ENCODE measurements around the gene PHAF1.

Gene PHAF1

GRCh38 chr16:67177743-67178699 lies 68.3 kb downstream of the PHAF1 start:
- peak in 32 of 56 donors; percentile 27 to 83 (median 46) for DNase-seq

GRCh38 chr16:67179421-67180080 lies 69.8 kb downstream of the PHAF1 start:
- DNase-seq: no peak

DNA sequence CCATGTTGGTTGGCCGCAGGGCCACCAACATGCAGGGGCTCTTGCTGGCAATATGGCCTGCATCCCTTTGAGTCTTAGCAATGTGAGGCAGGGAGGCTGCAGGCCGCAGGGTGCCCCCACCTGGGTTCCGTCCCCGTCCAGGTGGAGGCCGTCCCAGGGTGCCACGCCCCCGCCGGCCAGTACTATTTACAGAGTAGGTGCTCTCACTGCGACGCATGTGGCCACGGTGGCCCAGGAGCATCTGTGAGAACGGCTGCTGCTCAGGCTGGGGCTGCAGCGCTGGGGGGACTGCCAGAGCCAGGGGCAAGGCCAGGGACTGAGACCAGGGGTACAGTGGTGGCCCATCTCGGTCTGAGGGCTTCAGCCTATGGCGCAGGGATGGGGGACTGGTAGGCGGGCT lies 70.4 kb downstream of the PHAF1 start:
- no peak for DNase-seq

DNA sequence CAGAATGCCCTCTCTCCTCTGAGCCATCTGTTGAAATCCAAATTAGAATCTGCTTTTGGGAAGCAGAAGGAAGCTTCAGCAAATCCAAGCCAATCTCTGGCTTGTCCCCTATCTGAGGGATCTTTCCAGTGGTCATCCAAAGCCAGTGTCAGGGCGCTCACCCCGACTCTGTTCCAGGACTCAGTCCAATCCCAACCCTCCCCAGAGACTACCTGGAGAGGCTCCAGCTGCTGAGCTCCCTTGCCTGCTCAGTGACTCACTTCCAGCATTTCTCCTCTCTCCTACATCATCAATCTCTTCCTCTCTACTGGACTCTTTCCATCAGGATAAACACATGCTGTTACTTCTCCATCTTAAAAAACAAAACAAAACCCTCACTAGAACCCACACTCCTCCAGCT lies 71.6 kb downstream of the PHAF1 start:
- no peak for DNase-seq

DNA sequence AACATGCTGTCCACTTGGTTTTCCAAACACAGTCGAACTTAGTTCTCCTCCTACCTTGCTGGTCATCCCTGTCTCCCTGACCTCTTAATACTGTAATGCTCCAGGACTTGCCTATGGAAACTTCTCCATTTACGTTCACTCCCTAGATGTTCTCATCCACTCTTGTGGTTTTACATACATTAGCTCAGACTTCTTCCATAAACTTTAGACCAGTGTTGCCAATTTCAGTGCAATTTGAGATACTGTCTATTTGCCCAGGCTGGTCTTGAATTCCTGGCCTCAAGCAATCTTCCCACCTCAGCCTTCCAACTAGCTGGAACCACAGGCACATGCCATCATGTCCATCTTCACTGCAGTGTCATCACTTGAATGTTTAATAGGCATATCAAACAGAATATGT lies 72.5 kb downstream of the PHAF1 start:
- no peak for DNase-seq

GRCh38 chr16:67183284-67183626 lies 73.5 kb downstream of the PHAF1 start:
- DNase-seq: no peak

- DNase-seq: peak; percentile 79 to 97 (median 93)
Observed at GRCh38 chr16:67183627-67184452, 74.1 kb downstream of the PHAF1 start, which contains the start of gene MATCAP1. TSS of gene MATCAP1 (minus strand) at chr16:67183963. CDS start at chr16:67180610, 3,353 bp downstream.

DNA sequence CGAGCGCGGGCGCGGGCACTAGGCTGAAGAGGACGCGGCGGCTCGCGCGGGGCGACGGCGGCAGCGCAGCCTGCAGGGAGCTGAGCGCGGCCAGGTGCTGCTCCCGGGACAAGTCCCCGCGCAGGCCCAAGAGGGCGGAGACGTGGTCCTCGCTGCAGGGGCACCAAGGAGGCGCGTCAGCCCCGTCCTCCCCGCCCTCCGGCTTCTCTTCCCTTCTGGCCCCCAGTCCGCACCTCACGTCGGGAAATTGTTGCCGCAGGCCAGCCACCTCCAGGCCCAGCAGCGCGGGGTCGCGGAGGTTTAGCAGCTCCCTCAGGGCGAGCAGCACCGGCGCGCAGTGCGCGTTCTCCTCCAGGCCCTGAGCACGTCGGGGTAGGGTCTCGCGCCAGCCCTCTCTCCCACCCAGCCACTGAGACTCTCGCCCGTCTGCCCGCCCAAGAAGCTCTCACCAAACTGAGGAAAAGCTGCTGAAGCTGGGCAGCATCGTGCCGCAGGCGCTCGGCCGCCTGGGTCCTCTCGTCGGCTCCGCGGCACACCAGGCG lies 74.8 kb downstream of the PHAF1 start:
- DNase-seq: peak in 1 of 56 donors; percentile 75

DNA sequence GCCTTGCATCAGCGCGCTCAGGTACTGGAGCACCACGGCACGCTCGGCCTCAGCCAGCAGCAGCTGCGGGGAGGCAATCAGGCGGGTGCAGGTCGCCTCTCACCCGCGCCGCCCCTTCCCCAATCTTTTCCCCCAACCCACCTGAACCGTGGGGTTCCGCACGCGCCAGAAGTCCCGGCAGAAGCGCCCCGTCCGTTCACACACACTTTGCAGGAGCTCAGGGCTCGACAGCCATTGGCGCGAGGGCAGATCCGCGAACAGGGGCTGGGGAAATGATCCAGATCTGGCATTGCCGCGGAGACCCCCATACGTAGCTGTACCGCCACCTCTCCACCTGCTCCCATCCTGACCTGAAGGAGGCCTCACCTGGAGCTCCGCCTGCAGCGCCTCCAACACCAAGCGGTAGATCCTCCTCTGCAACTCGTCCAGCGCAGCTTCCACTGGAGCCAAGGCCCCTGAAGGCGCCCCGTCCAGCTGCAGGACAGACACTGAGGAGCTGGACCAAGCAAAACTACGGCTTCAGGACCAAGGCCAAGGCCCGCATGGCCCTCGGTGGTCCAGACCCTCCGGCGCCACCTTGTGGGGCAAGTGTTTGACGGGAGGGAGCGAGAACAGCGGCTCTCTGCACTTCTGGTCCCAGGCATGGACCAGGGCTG lies 75.4 kb downstream of the PHAF1 start:
- peak in 52 of 56 donors; percentile 14 to 91 (median 64) for DNase-seq

DNA sequence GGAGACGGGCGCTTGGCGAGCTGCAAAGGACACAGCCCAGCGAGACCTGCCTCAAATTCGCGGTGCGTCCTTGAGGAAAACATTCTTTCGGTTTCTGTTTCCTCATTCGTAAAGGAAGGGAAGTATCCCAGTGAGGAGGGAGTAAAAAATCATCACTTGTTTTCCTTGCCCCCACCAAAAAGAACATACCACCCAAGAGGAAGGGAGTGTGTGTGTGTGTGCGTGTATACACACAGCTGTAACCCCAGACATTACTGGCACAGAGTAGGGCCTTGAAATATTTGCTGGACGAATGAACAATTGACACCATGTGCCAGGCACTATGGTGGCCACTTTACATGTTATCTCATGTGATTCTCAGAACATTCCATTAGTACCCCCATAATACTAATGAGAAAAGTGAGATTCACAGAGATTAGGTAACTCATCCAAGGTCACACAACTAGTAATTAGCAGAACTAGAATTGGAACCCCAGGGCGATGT lies 76.0 kb downstream of the PHAF1 start:
- DNase-seq: no peak

DNA sequence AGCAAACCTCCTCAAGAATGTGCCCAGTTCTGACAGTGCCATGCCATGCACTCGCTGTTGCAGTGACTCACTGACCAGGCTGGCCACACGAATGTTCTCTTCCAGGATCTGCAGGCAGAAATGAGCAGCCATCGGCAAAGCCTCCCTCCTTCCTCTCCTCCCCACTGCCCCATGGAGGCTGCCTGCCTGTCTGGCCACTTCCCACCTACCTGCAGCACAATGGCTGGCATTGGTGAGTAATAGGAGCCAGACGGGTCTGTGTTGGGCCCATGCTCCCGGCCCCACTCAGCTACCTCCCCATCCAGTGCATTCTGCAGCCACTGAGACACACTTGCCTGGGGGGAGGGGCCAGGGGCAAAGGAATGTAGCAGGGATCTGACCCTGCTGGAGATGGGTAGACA lies 76.8 kb downstream of the PHAF1 start:
- no peak for DNase-seq

DNA sequence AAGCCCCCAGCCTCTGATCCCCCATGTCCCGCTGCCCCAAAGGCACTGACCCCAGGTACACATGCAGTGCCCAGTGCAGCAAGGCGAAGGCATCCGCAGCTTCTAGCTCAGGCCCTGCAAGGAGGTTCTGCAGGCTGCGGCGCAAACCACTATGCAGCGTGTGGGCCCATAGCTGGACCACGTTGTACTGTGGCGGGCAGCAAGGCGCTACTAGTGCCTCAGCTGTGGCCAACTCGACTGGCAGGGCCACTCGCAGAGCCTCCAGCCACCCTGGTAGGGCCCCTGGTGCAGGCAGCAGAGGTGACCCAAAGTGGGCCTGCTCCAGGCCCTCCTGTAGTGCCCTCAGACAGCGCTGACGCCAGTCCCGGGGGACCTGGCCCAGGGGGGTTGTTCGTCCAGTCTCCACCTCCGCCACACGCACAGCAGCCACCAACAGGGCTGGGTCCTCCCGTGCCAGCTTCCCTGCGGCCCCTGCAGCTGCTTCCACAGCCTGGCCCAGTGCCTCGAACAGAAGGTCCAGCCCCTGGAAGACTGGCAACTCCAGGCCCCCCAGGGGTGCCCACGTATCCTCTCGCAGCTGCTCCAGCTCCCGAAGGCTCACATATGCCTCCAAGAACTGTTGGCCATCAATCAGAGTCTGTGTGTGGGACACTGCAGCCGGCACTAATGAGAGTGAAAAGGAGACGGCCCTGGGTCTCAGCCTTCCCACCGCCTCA lies 77.6 kb downstream of the PHAF1 start:
- no peak for DNase-seq

DNA sequence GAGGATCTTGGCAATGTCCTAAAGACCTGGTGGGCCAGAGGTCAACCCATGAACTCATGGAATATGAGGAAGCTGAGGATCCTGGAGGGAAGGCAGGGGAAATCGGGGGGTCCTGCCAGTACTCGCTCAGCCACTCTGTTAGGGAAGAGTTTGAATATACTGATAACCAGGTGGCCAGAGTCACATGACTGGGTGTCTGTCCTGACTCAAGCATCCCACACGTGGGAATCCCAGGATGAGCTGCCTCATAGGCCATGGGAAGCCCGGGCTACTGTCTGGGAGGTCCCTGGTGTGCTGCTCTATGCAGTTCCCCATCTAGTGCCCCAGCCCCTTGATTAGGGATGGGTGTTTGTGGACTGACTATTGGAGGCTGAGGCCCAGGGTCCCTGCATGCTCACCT lies 78.6 kb downstream of the PHAF1 start:
- DNase-seq: no peak

- no peak for DNase-seq
Observed at GRCh38 chr16:67188798-67189197, 79.1 kb downstream of the PHAF1 start.

GRCh38 chr16:67190041-67190440 lies 80.3 kb downstream of the PHAF1 start, which contains the start of gene EXOC3L1:
TSS of gene EXOC3L1 (minus strand) at chr16:67190136. CDS start at chr16:67189676, 460 bp downstream.
- DNase-seq: no peak

DNA sequence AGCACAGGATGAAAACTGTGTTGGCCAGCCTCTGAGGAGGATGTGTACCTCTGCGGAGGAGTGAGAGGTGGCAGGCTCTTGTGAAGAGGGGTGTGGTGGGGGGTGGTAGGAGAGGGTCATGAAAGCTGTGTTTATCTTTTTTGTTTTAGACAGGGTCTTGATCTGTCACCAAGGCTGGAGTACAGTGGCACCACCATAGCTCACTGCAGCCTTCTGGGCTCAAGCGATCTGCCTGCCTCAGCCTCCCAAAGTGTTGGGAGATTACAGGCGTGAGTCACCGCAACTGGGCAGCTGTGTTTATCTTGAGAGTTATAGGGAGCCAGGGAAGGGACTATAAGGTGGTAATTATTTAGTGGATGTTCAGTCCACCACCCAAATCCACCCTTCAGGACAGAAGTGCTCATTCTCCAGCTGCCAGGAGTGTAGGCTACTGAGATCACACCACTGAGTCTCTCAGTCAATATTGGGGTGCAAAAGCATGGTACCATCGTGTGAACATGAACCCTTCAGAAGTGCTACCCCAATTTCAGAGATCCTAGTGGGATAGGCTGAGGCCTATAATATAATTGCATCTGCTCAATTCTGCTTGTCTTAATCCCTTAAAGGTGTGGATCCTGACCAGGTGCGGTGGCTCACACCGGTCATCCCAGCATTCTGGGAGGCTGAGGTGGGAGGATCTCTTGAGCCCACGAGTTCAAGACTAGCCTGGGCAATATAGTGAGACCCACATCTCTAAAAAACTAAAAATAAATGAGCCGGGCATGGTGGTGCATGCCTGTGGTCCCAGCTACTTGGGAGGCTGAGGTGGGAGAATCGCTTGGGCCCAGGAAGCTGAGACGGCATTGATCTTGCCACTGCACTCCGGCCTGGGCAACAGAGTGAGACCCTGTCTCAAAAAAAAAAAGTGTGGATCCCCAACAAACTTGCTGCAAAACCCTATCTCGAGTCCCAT lies 81.0 kb downstream of the PHAF1 start:
- DNase-seq: no peak

GRCh38 chr16:67191411-67191994 lies 81.8 kb downstream of the PHAF1 start:
- DNase-seq: no peak

- peak; percentile 51 to 94 (median 87) for DNase-seq
Observed at GRCh38 chr16:67191995-67192681, 82.4 kb downstream of the PHAF1 start, which contains the start of gene E2F4. TSS of gene E2F4 (plus strand) at chr16:67192155. CDS start at chr16:67192228, 73 bp downstream.
